HUES64 (cell line): Measurements from ENCODE around the gene MBTD1.

Experiments
- H3K27ac ChIP-seq: 2 replicates; pipeline ENCODE4 v1.7.0; 2013; ENCODE audit warnings: low read depth, low read length, inconsistent platforms
- H3K27me3 ChIP-seq: 2 replicates; pipeline ENCODE4 v1.6.1; 2013; ENCODE audit warnings: mild to moderate bottlenecking, low read length; ENCODE audit not compliant: insufficient read depth
- H3K36me3 ChIP-seq: 2 replicates; pipeline ENCODE4 v1.6.1; 2013; ENCODE audit warnings: mild to moderate bottlenecking, low read length; ENCODE audit not compliant: insufficient read depth
- H3K4me1 ChIP-seq: 2 replicates; pipeline ENCODE4 v1.6.1; 2013; ENCODE audit warnings: mild to moderate bottlenecking, low read length, moderate library complexity; ENCODE audit not compliant: insufficient read depth
- H3K4me3 ChIP-seq: 2 replicates; pipeline ENCODE4 v1.5.1; 2013; ENCODE audit warnings: mild to moderate bottlenecking, low read length, moderate library complexity
- H3K9ac ChIP-seq: 2 replicates; pipeline ENCODE4 v1.6.1; 2013; ENCODE audit warnings: mild to moderate bottlenecking, low read depth, low read length
- H3K9me3 ChIP-seq: 2 replicates; pipeline ENCODE4 v1.6.1; 2013; ENCODE audit warnings: low read depth, low read length; ENCODE audit not compliant: insufficient read depth
- WGBS: fragments of 150-250, 120-280 bp; methylation state at CpG from one replicate; pipeline ENCODE4 v1.1.7; 2013; ENCODE audit warnings: missing lambda C conversion rate; 5-methylcytosine and 5-hydroxymethylcytosine counted together

The MBTD1 gene

DNA sequence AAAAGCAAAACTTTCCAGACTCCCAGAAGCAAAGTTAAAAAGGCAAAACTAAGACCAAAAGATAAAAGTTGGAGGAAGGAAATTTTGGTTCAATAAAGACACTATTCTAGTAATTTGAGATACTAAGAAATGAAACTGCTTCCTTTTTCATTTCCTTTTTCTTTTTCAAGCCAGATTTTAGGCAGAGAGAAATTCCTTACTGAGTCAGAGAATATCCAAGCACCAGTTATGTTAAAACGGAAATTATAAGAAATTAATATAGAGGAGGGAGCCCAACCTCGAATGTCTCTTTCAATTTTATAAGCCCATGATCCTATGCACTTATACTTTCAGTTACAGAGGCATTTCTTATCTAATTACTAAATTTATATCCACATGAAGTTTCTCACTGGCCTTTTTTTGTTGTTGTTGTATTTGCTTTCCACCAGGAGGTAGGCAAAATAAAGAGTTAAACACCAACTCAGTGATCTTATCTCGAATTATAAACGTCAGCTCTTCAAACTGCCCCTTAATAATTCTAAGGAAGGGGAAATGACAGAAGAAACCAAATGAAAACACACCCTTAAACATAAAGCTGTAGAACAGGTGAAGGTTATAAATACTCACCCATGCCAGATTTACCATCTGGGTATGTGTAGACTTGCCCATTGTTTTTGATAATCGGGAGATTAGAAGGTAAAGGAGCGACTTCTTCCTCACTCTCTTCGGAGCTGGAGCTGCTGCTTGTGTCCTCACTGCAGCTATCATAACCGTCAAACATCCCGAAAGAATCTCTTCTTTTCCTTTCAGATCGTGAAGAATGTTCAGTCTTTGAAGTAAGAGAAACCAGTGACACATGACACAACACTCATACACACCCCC, 35.2 kb downstream of the MBTD1 start:
- Histone ChIP-seq H3K4me3 (no peak overlapping the region), H3K27me3 (no peaks in the 10 kb centered on the region), H3K27ac (no peak overlapping the region), H3K4me1 (no peaks in the 10 kb centered on the region), H3K9me3 (no peaks in the 10 kb centered on the region), H3K36me3 (peaks cover 53% of the 10 kb centered on the region), H3K9ac (no peak overlapping the region)
- WGBS, result 94% methylated on average over 8 of the region's 10 CpGs

GRCh38 chr17:51221322-51221721, 38.5 kb downstream of the MBTD1 start:
- Histone ChIP-seq H3K36me3 (peaks cover 86% of the 10 kb centered on the region), H3K9me3 (no peaks in the 10 kb centered on the region), H3K4me1 (no peaks in the 10 kb centered on the region), H3K27me3 (no peaks in the 10 kb centered on the region), H3K9ac (no peak overlapping the region), H3K4me3 (no peak overlapping the region), H3K27ac (no peak overlapping the region)
- 100% methylated on average over 2 of the region's 4 CpGs for WGBS

GRCh38 chr17:51217946-51218345, 41.9 kb downstream of the MBTD1 start:
- no peaks in the 10 kb centered on the region for H3K9me3 ChIP-seq
- 80% methylated on average over 1 of the region's 1 CpG for WGBS
- H3K27me3 ChIP-seq, result no peaks in the 10 kb centered on the region
- H3K9ac ChIP-seq, result no peak overlapping the region
- no peak overlapping the region for H3K27ac ChIP-seq
- H3K36me3 ChIP-seq, result peaks cover 96% of the 10 kb centered on the region
- H3K4me1 ChIP-seq, result no peaks in the 10 kb centered on the region
- H3K4me3 ChIP-seq, result no peak overlapping the region

DNA sequence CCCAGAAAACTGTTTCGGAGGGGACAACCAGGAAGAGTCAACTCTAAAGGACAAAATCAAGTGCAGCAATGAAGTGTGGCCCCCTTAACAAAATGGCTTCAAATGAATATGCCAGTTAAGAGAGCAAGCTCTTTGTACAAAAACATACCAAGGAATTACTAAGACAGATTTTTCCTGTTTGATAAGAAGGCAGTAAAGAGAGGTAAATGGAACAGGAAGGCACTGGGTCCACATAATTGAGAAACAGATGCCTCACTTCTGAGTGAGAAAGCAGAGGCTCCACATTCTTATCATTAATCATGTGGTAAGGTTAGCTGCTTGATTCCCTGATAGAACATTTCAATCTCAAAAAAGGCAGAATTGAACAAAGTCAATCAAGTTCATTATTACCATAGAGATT, 44.9 kb downstream of the MBTD1 start:
- no peaks in the 10 kb centered on the region for H3K27me3 ChIP-seq
- H3K36me3 ChIP-seq, result peaks cover 96% of the 10 kb centered on the region
- no peaks in the 10 kb centered on the region for H3K4me1 ChIP-seq
- H3K4me3 ChIP-seq, result no peak overlapping the region
- no peak overlapping the region for H3K27ac ChIP-seq
- no peaks in the 10 kb centered on the region for H3K9me3 ChIP-seq
- WGBS, result 93% methylated on average over 1 of the region's 1 CpG
- no peak overlapping the region for H3K9ac ChIP-seq

DNA sequence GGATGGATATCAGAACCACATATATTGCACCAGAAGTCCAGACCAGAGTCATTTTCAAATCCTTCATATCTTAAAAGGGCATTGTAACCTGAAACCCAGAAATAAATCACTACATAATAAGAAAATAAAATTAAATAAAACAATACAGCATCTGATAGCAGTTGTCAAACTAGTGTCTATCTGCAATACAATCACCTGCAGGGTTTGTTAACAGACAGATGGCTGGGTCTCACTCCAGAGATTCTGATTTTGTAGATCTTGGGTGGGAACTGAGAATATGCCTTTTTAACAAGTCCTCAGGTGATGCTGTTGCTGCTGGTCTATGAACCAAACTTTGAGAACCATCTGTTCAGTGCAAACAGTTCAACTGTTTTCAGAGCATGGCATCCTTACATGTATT, 56.0 kb downstream of the MBTD1 start:
- Histone ChIP-seq H3K36me3 (peaks cover 98% of the 10 kb centered on the region), H3K4me3 (no peak overlapping the region), H3K27ac (no peak overlapping the region)

DNA sequence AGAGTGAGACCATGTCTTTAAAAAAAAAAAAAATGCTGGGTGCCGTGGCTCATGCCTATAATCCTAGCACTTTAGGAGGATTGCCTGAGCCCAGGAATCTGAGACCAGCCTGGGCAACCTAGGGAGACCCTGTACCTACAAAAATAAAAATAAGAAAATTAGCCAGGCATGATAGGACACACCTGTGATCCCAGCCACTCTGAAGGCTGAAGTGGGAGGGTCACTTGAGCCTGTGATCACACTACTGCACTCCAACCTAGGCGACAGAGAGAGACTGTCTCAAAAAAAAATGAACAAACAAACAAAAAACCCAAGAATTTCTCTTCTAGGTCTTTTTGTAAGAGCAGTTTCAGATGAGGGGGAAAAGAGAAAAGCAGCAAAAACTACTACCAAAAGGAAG, 59.0 kb downstream of the MBTD1 start:
- Histone ChIP-seq H3K27ac (no peak overlapping the region), H3K27me3 (no peaks in the 10 kb centered on the region), H3K4me1 (no peaks in the 10 kb centered on the region), H3K9ac (no peak overlapping the region), H3K36me3 (peaks cover 91% of the 10 kb centered on the region), H3K9me3 (no peaks in the 10 kb centered on the region), H3K4me3 (no peak overlapping the region)
- 88% methylated on average over 2 of the region's 2 CpGs for WGBS

More for the DNA sequence above, 56.0 kb downstream of the MBTD1 start:
- Histone ChIP-seq H3K9ac (no peak overlapping the region), H3K9me3 (no peaks in the 10 kb centered on the region), H3K27me3 (no peaks in the 10 kb centered on the region), H3K4me1 (no peaks in the 10 kb centered on the region)

DNA sequence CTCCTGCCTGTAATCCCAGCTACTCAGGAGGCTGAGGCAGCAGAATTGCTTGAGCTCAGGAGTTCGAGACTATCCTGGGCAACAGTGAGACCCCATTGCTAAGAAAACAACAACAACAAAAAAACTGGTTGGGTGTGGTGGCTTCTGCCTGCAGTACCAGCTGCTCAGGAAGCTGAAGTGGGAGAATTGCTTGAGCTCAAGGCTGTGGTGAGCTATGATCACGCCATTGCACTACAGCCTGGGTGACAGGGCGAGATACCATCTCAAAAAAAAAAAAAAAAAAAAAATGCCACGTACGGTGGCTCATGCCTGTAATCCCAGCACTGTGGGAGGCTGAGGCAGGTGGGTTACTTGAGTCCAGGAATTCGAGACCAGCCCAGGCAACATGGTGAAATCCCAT, 59.6 kb downstream of the MBTD1 start:
- Histone ChIP-seq H3K27ac (no peak overlapping the region), H3K27me3 (no peaks in the 10 kb centered on the region), H3K9me3 (no peaks in the 10 kb centered on the region), H3K36me3 (peaks cover 91% of the 10 kb centered on the region), H3K4me3 (no peak overlapping the region), H3K9ac (no peak overlapping the region), H3K4me1 (no peaks in the 10 kb centered on the region)
- WGBS, result 94% methylated on average over 6 of the region's 6 CpGs

DNA sequence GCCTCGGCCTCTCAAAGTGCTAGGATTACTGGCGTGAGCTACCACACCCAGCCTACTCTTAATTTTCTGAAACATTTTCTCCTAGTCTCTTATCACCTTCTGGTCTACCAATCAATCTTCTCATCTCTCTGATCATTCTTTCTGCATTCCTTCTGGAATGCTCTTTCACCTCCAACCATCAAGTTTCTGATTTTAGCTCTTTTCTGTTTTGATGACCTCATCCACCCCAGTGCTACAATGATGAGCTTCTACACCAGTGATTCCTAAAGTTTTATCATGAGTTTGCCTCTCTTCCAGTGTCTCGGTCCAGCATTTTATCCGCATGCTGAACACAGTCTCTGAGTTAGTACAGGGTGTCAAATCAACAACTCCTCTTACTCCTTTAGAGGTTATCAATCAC, 62.1 kb downstream of the MBTD1 start:
- H3K36me3 ChIP-seq, result peaks cover 94% of the 10 kb centered on the region
- H3K27me3 ChIP-seq, result no peaks in the 10 kb centered on the region
- H3K9ac ChIP-seq, result no peak overlapping the region
- no peak overlapping the region for H3K27ac ChIP-seq
- H3K4me1 ChIP-seq, result no peaks in the 10 kb centered on the region
- no peaks in the 10 kb centered on the region for H3K9me3 ChIP-seq
- H3K4me3 ChIP-seq, result no peak overlapping the region
- 96% methylated on average over 4 of the region's 4 CpGs for WGBS

- H3K27me3 ChIP-seq, result no peaks in the 10 kb centered on the region
- no peaks in the 10 kb centered on the region for H3K4me1 ChIP-seq
- no peaks in the 10 kb centered on the region for H3K9me3 ChIP-seq
- no peak overlapping the region for H3K4me3 ChIP-seq
- H3K9ac ChIP-seq, result no peak overlapping the region
- WGBS, result 92% methylated on average over 1 of the region's 2 CpGs
- H3K27ac ChIP-seq, result no peak overlapping the region
- peaks cover 89% of the 10 kb centered on the region for H3K36me3 ChIP-seq
Measured at GRCh38 chr17:51191895-51192294, 68.0 kb downstream of the MBTD1 start.

- Histone ChIP-seq H3K4me1 (no peaks in the 10 kb centered on the region), H3K27ac (no peak overlapping the region), H3K4me3 (no peak overlapping the region), H3K9me3 (no peaks in the 10 kb centered on the region), H3K36me3 (peaks cover 92% of the 10 kb centered on the region), H3K27me3 (no peaks in the 10 kb centered on the region), H3K9ac (no peak overlapping the region)
- 92% methylated on average over 1 of the region's 1 CpG for WGBS
Measured at GRCh38 chr17:51189628-51190027, 70.2 kb downstream of the MBTD1 start.

GRCh38 chr17:51189162-51189561, 70.7 kb downstream of the MBTD1 start:
- Histone ChIP-seq H3K27ac (no peak overlapping the region), H3K9ac (no peak overlapping the region), H3K4me3 (no peak overlapping the region), H3K9me3 (no peaks in the 10 kb centered on the region), H3K4me1 (no peaks in the 10 kb centered on the region), H3K36me3 (peaks cover 92% of the 10 kb centered on the region), H3K27me3 (no peaks in the 10 kb centered on the region)
